MV-4-11 (cell line): ENCODE measurements around the gene PLPPR5.
"Not testable (repeated sequence)": the region's sequence is repeated elsewhere in the genome, so short reads cannot be mapped to it uniquely, and the experiment has no call there.

Experiments used
- DNase-seq: peaks from one replicate; lab custom pipeline; 2025; lab: John Stamatoyannopoulos, UW

PLPPR5 gene

DNA sequence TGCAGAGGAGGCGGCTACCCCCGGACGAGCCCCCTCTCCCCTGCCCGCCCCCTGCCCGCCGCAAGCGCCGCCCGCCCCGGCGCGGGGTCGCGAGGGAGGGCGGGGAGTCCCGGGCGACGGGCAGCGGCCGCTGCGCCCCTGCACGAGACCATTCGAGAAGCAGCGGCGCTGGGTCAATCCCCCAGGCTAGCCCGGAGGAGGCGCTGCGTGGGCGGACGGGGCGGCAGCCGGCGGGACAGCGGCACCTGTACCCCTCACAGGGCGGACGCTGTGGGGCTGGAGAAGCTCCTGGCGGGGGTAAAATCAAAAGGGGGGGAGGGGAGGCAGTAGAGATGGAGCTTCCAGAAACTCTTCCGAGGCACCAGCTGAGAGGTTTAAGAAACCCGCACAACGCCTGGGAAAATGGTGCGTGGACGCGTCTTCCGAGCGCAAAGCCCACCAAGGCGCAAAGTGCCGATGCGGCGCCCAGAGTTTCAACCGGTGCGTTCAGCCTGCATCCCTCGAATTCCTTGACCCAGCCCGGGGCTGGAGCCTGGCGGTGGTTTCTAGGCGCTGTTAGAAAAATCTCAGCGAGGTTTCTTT, at the start of gene PLPPR5:
PLPPR5 (minus strand) TSS at position 1 of the 582 bp plus-strand sequence. CDS start 190 bp downstream, outside the sequence.
- DNase-seq = no peak

DNA sequence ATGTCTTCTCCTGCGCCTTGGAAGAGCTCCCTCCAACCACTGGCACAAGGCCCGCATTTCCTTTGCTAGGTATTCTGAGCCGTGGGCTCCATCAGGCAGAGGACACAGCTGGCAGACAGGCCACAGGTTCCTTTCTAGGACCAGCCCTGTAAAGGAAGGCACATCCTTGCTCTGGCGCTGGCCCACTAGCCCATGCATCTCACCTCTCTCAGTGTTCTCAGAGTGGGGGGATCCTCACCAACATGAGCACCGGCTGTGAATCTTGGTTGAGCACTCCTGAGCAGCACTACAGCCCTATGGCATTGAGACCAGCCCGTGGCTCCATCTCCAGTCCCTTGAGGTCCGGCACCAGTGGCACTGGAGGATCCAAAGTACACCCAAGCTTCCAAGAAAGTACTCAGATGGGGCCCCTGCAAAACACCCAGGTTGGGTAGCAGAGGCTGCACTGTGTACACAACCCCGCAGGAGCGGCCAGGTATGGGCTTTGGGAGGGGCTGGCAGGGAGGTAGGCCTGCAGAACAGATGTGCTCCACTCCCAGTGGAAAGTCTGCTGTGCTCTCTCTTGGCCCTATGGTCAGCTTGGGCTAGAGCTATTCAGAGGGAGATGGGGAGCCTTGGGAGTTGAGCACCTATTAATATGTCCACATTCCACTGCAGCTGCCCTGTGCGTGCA, 47.1 kb upstream of the PLPPR5 start:
- no peak for DNase-seq

- no peak for DNase-seq
Measured at GRCh38 chr1:99049745-99050144, 45.1 kb upstream of the PLPPR5 start.

- not testable (repeated sequence) for DNase-seq
Measured at GRCh38 chr1:99036746-99037145, 32.1 kb upstream of the PLPPR5 start.

DNA sequence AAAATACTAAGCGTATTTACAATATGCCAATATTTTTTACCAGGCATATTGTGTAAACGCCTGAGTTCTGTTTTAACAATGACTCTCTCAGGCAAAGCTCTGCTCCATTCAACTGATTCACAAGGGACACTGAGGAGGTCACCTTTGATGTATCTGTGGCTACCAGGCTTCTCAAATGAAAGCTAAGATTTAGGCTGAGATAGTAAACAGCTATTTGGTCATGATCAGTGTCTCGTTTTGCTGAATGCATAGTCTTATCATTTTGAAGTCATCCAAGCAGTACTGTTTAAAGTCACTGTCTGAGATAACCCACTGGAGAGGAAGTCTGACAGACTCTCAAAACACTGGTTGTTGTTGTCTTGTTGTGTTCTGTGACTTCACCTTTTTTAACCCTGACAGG, 13.7 kb upstream of the PLPPR5 start:
- DNase-seq = no peak

DNA sequence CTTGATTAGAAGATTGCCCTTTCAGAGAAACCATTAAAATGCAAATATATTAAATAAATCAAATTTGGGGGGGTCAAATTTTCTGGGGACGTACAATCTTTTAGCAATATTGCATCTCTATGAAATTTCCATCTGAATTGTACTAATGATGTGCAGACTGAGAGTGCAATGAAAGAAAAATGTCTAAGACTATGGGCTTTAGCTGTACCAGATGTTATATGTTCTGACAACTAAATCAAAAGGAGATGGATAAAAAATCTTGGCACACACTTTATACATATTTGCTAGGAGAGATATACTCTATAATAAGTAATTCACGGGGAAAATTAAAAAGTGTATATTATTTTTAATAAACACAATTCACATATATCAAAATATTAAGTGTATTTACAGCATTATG, 13.0 kb upstream of the PLPPR5 start:
- no peak for DNase-seq

GRCh38 chr1:99010679-99011078, 6.0 kb upstream of the PLPPR5 start:
- no peak for DNase-seq

GRCh38 chr1:99007366-99007765, 2.7 kb upstream of the PLPPR5 start:
- no peak for DNase-seq

GRCh38 chr1:99005537-99005942, 879 bp upstream of the PLPPR5 start:
- no peak for DNase-seq

DNA sequence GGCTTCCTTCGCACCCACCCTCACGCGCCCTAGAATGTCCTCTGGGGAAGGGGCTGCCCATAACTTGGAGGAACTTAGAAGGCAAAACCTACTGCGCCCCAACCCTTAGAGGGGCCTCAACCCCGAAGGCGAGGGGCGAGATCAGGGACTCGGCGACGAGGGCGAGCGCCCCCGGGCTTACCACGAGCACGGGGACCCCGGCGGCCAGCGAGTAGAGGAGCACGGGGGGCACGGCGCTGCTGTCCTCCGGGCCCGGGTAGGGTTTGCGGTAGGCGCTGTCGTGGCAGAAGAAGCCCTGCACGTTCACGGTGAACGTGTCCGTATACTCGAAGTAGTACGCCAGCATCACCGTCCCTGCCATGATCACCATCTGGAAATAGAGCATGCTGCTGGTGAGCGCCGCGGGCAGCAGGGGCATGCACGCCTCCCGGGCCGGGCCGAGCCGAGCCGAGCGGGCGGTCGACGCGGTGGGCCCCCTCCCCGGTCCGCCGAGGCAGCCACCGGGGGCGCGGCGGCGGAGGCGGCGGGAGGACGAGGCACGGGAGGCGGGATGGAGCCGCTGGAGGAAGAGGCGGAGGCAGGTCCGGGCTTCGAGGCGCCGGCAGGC, 304 bp downstream of the PLPPR5 start:
- DNase-seq = no peak

- DNase-seq = no peak
Measured at GRCh38 chr1:99003581-99004253, 944 bp downstream of the PLPPR5 start.

DNA sequence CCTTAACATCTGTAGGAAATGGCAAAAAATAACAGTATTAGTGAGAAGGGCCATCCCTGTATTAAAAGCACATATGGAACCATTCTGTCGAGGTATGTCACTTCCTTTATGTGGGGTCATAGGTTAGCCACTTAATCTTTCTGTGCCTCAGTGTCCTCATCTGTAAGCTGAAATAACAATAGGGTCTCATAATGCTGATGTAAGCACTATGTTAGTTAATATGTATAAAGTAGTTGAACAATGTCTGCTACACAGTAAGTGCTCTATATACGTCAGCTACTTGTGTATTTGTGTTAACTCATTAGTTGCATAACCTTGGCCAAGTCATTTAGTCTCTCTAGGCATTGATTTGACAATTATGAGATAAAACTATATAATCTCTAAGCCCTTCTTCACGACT, 11.8 kb downstream of the PLPPR5 start:
- no peak for DNase-seq

- DNase-seq = no peak
Measured at GRCh38 chr1:98991127-98992012, 13.3 kb downstream of the PLPPR5 start.

GRCh38 chr1:98989556-98989907, 15.1 kb downstream of the PLPPR5 start:
- DNase-seq = no peak

GRCh38 chr1:98988904-98989555, 15.6 kb downstream of the PLPPR5 start:
- DNase-seq = no peak

- DNase-seq = no peak
Measured at GRCh38 chr1:98985687-98986086, 19.0 kb downstream of the PLPPR5 start.

- no peak for DNase-seq
Measured at GRCh38 chr1:98981917-98982513, 22.6 kb downstream of the PLPPR5 start.

- no peak for DNase-seq
Measured at GRCh38 chr1:98979463-98979862, 25.2 kb downstream of the PLPPR5 start.

DNA sequence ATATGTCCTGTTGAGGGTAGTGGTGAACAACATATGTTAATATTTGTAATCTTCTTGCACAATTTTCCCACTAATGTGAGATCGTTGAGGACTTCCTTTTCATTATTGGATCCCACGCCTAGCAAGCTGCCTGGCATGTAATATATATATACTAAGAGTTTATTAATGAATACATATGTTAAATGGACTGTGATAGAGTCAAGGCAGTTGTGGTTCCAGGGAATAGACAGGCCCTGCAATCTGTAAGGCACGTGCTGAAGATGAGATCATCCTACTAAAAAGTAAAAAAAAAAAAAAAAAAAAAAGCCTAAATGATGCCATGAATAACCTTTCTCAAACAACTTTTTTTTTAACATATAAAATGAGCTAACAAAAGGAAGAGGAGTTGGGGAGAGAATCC, 28.9 kb downstream of the PLPPR5 start:
- DNase-seq = no peak

GRCh38 chr1:98975113-98975512, 29.5 kb downstream of the PLPPR5 start:
- DNase-seq = no peak
